Ectodermal cell (in vitro differentiated cells): ENCODE results near the gene FEZF2.

Experiments
- H3K27ac ChIP-seq: 2 replicates; pipeline ENCODE4 v1.7.0; 2013; ENCODE audit warnings: mild to moderate bottlenecking, low read depth, low read length; ENCODE audit not compliant: insufficient read depth, poor library complexity, severe bottlenecking
- H3K27me3 ChIP-seq: 2 replicates; pipeline ENCODE4 v1.7.0; 2013; ENCODE audit warnings: mild to moderate bottlenecking, low read length; ENCODE audit not compliant: insufficient read depth, control insufficient read depth, poor library complexity, severe bottlenecking
- H3K36me3 ChIP-seq: one replicate; pipeline ENCODE4 v1.7.0; 2013; ENCODE audit warnings: low read length; ENCODE audit not compliant: control insufficient read depth, insufficient read depth
- H3K4me1 ChIP-seq: one replicate; pipeline ENCODE4 v1.7.0; 2013; ENCODE audit warnings: low read length; ENCODE audit not compliant: control insufficient read depth, insufficient read depth
- H3K4me3 ChIP-seq: 2 replicates; pipeline ENCODE4 v1.7.0; 2013; ENCODE audit warnings: low read depth, low read length, control low read depth; ENCODE audit not compliant: insufficient read depth
- H3K9me3 ChIP-seq: 2 replicates; pipeline ENCODE4 v1.7.0; 2013; ENCODE audit warnings: mild to moderate bottlenecking, low read length, moderate library complexity; ENCODE audit not compliant: control insufficient read depth
- WGBS, 2 experiments: methylation state at CpG; one replicate each; pipeline ENCODE4 v1.1.7; 2013; ENCODE audit warnings: missing lambda C conversion rate in 2 of 2; 5-methylcytosine and 5-hydroxymethylcytosine counted together

The FEZF2 gene

DNA sequence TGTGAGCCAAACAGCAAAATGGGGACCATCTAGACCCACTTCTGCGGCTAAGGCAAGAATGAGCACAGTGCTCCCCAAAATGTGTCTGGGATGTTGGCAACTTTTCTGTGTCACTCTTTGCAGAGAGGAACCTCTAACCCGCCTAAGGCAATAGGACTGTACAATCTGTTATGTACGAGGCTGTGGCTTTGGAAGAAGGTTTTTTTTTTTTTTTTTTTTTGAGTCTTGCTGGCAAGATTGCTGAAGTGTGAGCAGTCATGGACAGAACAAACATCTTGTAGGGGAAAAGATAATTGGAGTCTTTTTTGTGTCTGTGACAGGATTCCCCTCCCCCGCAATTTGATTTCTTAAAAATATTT lies 7.2 kb downstream of the FEZF2 start:
- Histone ChIP-seq H3K27me3 (peaks cover 88% of the 10 kb centered on the region), H3K36me3 (no peaks in the 10 kb centered on the region), H3K9me3 (no peaks in the 10 kb centered on the region), H3K4me1 (peaks cover 31% of the 10 kb centered on the region), H3K27ac (no peak overlapping the region), H3K4me3 (no peak overlapping the region)
- WGBS, 2 experiments: 31 to 32% methylated on average over 3 of the region's 4 CpGs

DNA sequence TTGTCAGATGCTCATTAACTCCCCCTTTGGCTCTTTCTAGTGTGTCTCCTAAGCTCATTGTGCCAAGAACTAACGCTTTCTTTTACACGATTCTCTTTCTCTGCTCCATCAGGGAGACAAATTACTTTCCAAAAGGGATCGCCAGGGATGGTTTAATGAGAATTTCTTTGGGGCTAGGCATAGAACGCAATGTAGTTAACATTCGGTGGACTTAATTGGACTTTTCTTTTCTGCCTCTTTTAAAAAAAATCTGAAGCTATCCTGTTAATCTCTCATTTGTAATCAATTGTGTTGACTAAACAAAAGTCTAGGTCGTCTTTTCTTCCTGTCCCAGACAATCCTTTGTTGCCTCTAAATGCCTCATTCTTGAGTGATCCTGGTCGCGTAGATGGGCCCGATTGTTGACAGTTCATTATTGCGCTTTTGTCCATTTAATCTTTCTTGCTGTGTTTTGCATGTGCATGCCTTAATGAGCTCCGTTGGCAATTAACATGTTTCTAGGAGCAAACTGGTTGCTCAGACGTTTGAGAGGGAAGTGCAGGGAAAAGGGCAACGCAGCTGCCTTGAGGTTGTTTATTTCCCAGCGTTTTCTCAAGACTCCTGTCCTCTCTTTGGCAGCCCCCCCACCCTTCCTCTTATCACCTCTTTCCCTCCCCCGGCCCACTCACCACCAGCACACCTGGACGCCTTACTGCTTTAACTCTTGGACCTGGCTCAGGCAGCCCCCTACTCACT lies 7.8 kb downstream of the FEZF2 start:
- H3K27ac ChIP-seq: peak overlapping the region; percentile 33
- 3 to 4% methylated on average over 16 of the region's 16 CpGs for WGBS, 2 experiments
- H3K36me3 ChIP-seq: no peaks in the 10 kb centered on the region
- no peak overlapping the region for H3K4me3 ChIP-seq
- peaks cover 83% of the 10 kb centered on the region for H3K27me3 ChIP-seq
- H3K4me1 ChIP-seq: peaks cover 31% of the 10 kb centered on the region
- no peaks in the 10 kb centered on the region for H3K9me3 ChIP-seq

DNA sequence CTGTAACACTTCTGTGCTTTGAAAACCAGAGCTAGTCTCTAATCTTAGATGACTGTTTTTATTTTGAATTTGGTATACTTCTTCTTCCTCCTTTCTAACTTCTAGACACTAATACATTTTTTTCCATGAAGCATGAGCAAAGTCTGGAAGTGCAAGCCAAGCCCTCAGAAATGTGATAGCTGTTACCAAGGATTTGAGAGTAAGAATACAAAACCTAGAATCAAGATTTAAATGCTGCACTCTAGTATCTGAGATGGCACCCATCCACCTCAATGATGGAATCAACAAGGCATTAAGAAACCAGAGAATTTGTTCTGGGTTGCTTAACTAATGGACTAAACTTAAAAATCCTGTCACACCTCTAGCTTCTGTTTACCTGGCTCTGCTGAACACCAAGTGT lies 9.2 kb downstream of the FEZF2 start:
- H3K9me3 ChIP-seq: no peaks in the 10 kb centered on the region
- no peak overlapping the region for H3K27ac ChIP-seq
- H3K27me3 ChIP-seq: peaks cover 83% of the 10 kb centered on the region
- H3K4me1 ChIP-seq: peaks cover 22% of the 10 kb centered on the region
- H3K4me3 ChIP-seq: no peak overlapping the region
- no peaks in the 10 kb centered on the region for H3K36me3 ChIP-seq

GRCh38 chr3:62363275-62363674 lies 10.1 kb downstream of the FEZF2 start:
- WGBS, 2 experiments: 89 to 95% methylated on average over 6 of the region's 6 CpGs
- Histone ChIP-seq H3K36me3 (no peaks in the 10 kb centered on the region), H3K27me3 (peaks cover 78% of the 10 kb centered on the region)

GRCh38 chr3:62361824-62362223 lies 11.5 kb downstream of the FEZF2 start:
- WGBS, 2 experiments: 64 to 78% methylated on average over 3 of the region's 3 CpGs
- peaks cover 15% of the 10 kb centered on the region for H3K4me1 ChIP-seq
- H3K36me3 ChIP-seq: no peaks in the 10 kb centered on the region
- no peaks in the 10 kb centered on the region for H3K9me3 ChIP-seq
- H3K4me3 ChIP-seq: no peak overlapping the region
- H3K27ac ChIP-seq: no peak overlapping the region
- H3K27me3 ChIP-seq: peaks cover 74% of the 10 kb centered on the region

More at GRCh38 chr3:62363275-62363674, 10.1 kb downstream of the FEZF2 start:
- no peak overlapping the region for H3K4me3 ChIP-seq
- peaks cover 20% of the 10 kb centered on the region for H3K4me1 ChIP-seq
- H3K27ac ChIP-seq: no peak overlapping the region
- no peaks in the 10 kb centered on the region for H3K9me3 ChIP-seq

DNA sequence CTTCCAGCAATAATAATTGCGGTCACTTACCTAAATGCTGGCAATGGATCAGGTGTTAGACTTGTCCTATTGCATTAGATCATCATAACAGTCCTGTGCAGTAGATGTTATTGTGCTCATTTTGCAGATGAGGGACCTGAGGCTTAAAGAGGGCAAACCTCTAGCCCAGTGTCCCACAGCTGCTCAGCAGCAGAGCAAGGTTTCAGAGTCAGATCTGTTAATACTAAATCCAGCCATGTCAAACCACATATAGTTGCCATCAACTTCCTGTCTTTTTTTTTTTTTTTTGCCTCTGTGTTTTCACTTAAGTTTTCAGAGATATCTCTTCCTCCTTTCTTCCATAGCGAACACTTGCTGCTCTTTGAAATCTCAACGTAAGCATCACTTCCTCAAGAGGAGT lies 12.1 kb downstream of the FEZF2 start:
- Histone ChIP-seq H3K9me3 (no peaks in the 10 kb centered on the region), H3K27ac (no peak overlapping the region), H3K4me1 (peaks cover 10% of the 10 kb centered on the region), H3K27me3 (peaks cover 74% of the 10 kb centered on the region), H3K4me3 (no peak overlapping the region), H3K36me3 (no peaks in the 10 kb centered on the region)
- 97 to 99% methylated on average over 3 of the region's 3 CpGs for WGBS, 2 experiments

DNA sequence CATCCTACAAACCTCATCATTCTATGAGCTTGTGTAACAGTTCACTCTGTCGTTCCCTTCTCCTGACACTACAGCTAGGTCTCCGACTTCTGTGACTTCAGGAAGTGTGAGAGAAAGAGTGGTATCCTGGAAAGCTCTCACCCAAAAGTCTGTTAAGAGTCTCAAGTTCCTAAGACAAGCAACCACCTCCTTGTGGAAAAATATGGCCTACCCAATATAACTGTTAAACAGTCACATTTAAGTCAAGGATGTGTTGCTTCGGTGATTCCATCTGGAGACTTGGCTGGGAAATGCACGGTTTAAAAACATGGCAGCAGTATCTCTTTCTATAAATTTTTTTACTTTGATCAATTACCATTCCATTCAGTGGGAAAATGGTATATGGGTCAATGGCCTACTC lies 13.8 kb downstream of the FEZF2 start:
- no peaks in the 10 kb centered on the region for H3K36me3 ChIP-seq
- peaks cover 72% of the 10 kb centered on the region for H3K27me3 ChIP-seq
- no peaks in the 10 kb centered on the region for H3K9me3 ChIP-seq
- 84 to 96% methylated on average over 2 to 4 of the region's 4 CpGs for WGBS, 2 experiments
- no peak overlapping the region for H3K27ac ChIP-seq
- H3K4me3 ChIP-seq: no peak overlapping the region
- H3K4me1 ChIP-seq: no peaks in the 10 kb centered on the region

- Histone ChIP-seq H3K4me1 (no peaks in the 10 kb centered on the region), H3K27me3 (peaks cover 52% of the 10 kb centered on the region), H3K36me3 (no peaks in the 10 kb centered on the region), H3K27ac (no peak overlapping the region), H3K9me3 (no peaks in the 10 kb centered on the region), H3K4me3 (no peak overlapping the region)
Measured at GRCh38 chr3:62356356-62356755, 17.0 kb downstream of the FEZF2 start.

- Histone ChIP-seq H3K4me1 (no peaks in the 10 kb centered on the region), H3K27me3 (peaks cover 49% of the 10 kb centered on the region), H3K9me3 (no peaks in the 10 kb centered on the region), H3K36me3 (no peaks in the 10 kb centered on the region), H3K4me3 (no peak overlapping the region), H3K27ac (no peak overlapping the region)
- WGBS, 2 experiments: 84 to 88% methylated on average over 3 of the region's 3 CpGs
Measured at GRCh38 chr3:62355703-62356102, 17.6 kb downstream of the FEZF2 start.

- Histone ChIP-seq H3K27ac (no peak overlapping the region), H3K4me3 (no peak overlapping the region), H3K4me1 (no peaks in the 10 kb centered on the region), H3K27me3 (no peaks in the 10 kb centered on the region), H3K9me3 (no peaks in the 10 kb centered on the region), H3K36me3 (no peaks in the 10 kb centered on the region)
- WGBS, 2 experiments: 89% methylated on average over 2 of the region's 2 CpGs; no CpG with 5 or more reads in 1 of the 2 experiments
Measured at GRCh38 chr3:62343755-62344154, 29.6 kb downstream of the FEZF2 start.

- no peak overlapping the region for H3K4me3 ChIP-seq
- H3K9me3 ChIP-seq: no peaks in the 10 kb centered on the region
- 86 to 92% methylated on average over 3 of the region's 3 CpGs for WGBS, 2 experiments
- H3K36me3 ChIP-seq: no peaks in the 10 kb centered on the region
- no peak overlapping the region for H3K27ac ChIP-seq
- no peaks in the 10 kb centered on the region for H3K27me3 ChIP-seq
- H3K4me1 ChIP-seq: no peaks in the 10 kb centered on the region
Measured at GRCh38 chr3:62335196-62335595, 38.2 kb downstream of the FEZF2 start.
